ENCODE data around the gene SLC45A1. TPM values are rescaled to one million over a fixed set of nuclear protein-coding genes. Genes with fewer than 3 reads are reported as not detected.

The SLC45A1 gene
- total and polyA plus RNA-seq, 12 donors, result 0.44 to 7.0 (median 2.5) TPM

DNA sequence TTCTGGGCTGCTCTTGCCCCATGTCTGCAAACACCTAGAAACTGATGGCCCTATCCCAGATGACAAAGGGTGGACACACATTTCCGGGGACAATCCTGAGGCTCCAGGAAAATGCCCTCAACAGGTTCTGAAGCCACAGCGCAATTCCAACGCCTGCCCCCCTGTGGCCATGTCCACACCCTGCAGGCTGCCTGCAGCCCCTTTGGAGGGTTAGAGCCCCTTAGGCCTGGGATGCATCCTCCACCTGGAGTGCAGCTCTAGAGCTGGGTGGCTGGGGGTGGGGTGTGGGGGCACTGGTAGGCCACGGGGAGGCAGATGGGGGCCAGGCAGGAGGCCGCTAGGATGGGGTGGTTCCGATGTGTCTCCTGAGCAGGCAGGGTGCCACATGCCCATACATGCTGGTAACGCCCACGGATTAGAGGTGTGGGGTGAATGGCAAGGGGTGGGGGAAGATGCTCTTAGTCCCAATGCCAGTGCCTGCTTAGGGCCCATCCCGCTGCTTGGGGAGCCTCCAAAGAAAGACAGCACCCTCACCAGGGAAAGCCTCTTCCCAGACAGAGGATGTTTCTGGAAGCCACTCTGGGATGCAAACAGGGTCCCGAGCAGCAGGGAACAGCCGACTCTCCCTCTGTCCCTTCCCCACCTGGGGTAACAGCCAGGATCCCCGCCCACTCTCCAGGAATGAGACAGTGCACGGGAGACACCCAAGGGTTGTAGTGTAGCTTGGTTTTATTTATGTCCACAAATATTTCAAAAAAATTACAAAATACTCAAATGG lies 34.0 kb downstream of the SLC45A1 start:
- intact Hi-C loops (cut with DNase I), result no loop called here
- no peaks in the 10 kb centered on the region for H3K9me3 ChIP-seq (replicated peaks in 1 of 3)
- H3K4me3 ChIP-seq, result no peak overlapping the region
- peak in 1 of 7 donors; percentile 41 for DNase-seq
- H3K36me3 ChIP-seq (replicated peaks in 1 of 2), result peaks cover 0 to 37% of the 10 kb centered on the region in 2 donors
- WGBS, 4 donors, result 62 to 71% (median 67%) methylated on average over 7 to 13 of the region's 13 CpGs
- TF ChIP-seq POLR2A (IDR thresholded peaks at IDR 0.05), result no peak
- TF ChIP-seq, protein P1, sequence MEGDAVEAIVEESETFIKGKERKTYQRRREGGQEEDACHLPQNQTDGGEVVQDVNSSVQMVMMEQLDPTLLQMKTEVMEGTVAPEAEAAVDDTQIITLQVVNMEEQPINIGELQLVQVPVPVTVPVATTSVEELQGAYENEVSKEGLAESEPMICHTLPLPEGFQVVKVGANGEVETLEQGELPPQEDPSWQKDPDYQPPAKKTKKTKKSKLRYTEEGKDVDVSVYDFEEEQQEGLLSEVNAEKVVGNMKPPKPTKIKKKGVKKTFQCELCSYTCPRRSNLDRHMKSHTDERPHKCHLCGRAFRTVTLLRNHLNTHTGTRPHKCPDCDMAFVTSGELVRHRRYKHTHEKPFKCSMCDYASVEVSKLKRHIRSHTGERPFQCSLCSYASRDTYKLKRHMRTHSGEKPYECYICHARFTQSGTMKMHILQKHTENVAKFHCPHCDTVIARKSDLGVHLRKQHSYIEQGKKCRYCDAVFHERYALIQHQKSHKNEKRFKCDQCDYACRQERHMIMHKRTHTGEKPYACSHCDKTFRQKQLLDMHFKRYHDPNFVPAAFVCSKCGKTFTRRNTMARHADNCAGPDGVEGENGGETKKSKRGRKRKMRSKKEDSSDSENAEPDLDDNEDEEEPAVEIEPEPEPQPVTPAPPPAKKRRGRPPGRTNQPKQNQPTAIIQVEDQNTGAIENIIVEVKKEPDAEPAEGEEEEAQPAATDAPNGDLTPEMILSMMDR (IDR thresholded peaks at IDR 0.05), result peak; percentile 18 to 60 (median 41)
- H3K27ac ChIP-seq, result peak overlapping the region; percentile 54 to 84 (median 75)
- peaks cover 14 to 25% of the 10 kb centered on the region in 2 donors for H3K4me1 ChIP-seq (replicated peaks in 1 of 2)
- H3K27me3 ChIP-seq, result no peaks in the 10 kb centered on the region

DNA sequence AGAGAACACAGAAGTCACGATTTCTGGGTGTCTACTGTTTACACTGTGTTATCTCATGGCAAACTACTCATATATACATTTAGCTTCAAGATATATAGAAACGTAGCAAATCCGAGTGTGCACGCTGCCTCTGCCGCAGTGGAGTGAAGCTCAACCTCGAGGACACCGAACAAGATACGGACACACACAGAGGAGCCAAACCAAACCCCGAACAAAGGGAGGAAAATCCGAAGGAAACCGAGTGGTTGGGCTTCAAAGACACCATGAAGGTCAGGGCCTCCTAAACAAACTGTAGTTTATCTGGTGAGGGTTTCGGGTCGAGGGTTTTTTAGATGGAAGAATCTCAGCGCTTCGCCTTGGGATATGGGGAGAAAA lies 34.5 kb downstream of the SLC45A1 start:
- intact Hi-C loops (cut with DNase I), result no loop called here
- Histone ChIP-seq H3K4me1 (replicated peaks in 1 of 2) (peaks cover 14 to 28% of the 10 kb centered on the region in 2 donors), H3K9me3 (replicated peaks in 1 of 3) (no peaks in the 10 kb centered on the region), H3K27me3 (no peaks in the 10 kb centered on the region), H3K27ac (peak overlapping the region; percentile 54 to 84 (median 75)), H3K36me3 (replicated peaks in 1 of 2) (peaks cover 0 to 43% of the 10 kb centered on the region in 2 donors), H3K4me3 (no peak overlapping the region)
- peak in 4 of 7 donors; percentile 31 to 80 (median 58) for DNase-seq
- 24 to 50% (median 26%) methylated on average over 15 of the region's 15 CpGs for WGBS, 4 donors
- peak in 1 of 2 donors; percentile 37 for TF ChIP-seq POLR2A (IDR thresholded peaks at IDR 0.05)
- TF ChIP-seq, protein P1 (IDR thresholded peaks at IDR 0.05), result no peak

DNA sequence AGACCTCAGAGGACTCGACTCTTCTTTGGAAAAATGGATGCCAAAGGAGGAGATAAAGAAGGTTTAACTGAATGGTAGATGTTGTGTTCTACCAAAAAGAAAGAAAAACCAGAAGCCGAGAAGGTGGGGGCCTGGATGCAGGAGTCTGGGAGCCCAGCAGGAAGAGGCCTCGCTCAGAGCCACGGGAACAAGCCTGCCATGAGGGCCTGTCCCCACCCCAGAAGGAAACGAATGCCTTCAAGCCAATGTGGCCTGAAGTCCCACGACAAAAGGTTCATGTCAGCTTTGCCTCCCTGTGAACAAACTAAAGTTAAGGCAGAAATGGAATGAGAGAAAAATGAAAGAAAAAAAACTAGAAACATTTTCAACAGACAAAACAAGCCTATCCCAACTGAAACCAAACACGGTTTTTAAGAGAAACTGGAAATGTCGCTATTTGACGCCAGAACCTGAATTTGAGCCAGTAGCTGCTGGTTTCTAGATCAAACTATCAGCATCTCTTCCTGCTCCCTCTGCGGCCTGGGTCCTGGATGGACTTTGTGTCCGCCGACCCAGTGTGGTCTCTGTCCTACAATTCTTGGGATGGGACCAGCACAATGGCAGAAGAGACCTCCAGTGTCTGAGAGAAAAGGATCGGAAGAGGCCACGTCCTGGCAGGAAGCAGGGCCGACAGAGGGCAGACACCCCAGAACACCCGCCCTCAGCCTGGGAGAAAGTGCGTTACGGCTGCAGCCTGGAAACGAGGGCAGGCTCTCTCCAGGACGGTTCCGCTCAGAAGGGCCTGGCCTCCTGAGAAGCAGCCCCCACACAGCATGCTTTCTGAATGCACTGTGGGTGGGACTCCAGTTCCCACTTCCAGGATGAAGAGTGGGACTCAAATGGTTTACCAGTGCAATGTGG lies 35.2 kb downstream of the SLC45A1 start:
- TF ChIP-seq, protein P1 (IDR thresholded peaks at IDR 0.05), result no peak
- TF ChIP-seq POLR2A (IDR thresholded peaks at IDR 0.05), result no peak
- intact Hi-C loops (cut with DNase I), result no loop called here
- DNase-seq, result peak in 1 of 7 donors; percentile 24
- H3K9me3 ChIP-seq (replicated peaks in 1 of 3), result no peaks in the 10 kb centered on the region
- H3K27ac ChIP-seq, result peak overlapping the region; percentile 54 to 84 (median 75)
- peaks cover 17 to 35% of the 10 kb centered on the region in 2 donors for H3K4me1 ChIP-seq (replicated peaks in 1 of 2)
- no peak overlapping the region for H3K4me3 ChIP-seq
- H3K27me3 ChIP-seq, result no peaks in the 10 kb centered on the region
- H3K36me3 ChIP-seq (replicated peaks in 1 of 2), result peaks cover 0 to 49% of the 10 kb centered on the region in 2 donors
- WGBS, 4 donors, result 56 to 63% (median 56%) methylated on average over 15 to 21 of the region's 21 CpGs

DNA sequence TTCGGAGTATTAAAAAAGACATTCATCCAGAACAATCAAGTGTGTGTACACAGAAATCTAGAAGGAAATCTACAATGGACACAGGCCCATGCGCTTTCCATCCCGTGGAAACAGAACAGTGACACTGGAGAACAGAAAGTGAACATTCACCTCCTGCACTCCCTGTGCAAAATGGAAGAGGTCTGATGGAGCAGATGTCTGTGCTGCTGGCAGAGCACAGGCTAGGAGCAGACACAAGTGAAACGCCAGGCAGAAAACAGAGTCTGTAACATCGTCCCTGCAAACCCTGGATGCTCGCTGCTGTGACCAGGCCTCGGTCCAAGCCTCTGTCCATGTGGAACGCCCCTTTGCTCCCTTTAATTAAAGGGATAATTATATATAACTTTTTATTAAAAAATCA lies 36.1 kb downstream of the SLC45A1 start:
- Histone ChIP-seq H3K27ac (peak overlapping the region in 2 of 5 donors; percentile 81 to 84), H3K27me3 (no peaks in the 10 kb centered on the region), H3K9me3 (replicated peaks in 1 of 3) (no peaks in the 10 kb centered on the region), H3K4me1 (replicated peaks in 1 of 2) (peaks cover 18 to 41% of the 10 kb centered on the region in 2 donors), H3K4me3 (no peak overlapping the region), H3K36me3 (replicated peaks in 1 of 2) (peaks cover 0 to 58% of the 10 kb centered on the region in 2 donors)
- WGBS, 4 donors, result 71 to 88% (median 80%) methylated on average over 8 of the region's 8 CpGs
- peak in 1 of 7 donors; percentile 14 for DNase-seq
- intact Hi-C loops (cut with DNase I), result no loop called here
- TF ChIP-seq, protein P1 (IDR thresholded peaks at IDR 0.05), result no peak
- TF ChIP-seq POLR2A (IDR thresholded peaks at IDR 0.05), result no peak
